ENCODE measurements around the gene RAB11FIP2.

RAB11FIP2 gene

DNA sequence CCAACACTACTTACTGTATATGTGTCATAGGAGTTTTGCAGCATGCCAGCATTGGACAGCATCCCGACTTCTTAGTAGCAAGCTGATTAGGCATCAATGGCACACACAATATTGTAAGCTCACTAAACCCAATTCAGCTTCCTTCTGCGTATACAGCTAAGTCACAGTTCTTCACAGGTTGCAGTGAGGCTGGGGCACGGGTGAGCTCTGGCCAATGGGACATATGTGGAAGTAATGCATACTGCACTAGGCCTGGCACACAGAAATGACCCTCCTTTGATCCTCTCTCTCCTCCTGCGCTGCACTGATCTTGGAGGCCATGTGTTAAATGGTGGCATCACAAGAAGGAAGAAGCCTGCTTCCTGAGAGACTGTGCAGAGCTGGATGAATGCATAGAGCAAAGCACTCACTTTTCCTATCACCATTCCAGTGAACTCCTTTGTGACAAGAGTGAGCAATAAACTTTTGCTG is 11.9 kb downstream of the RAB11FIP2 start:
- no peak for DNase-seq (ENCODE audit: low spot score)

DNA sequence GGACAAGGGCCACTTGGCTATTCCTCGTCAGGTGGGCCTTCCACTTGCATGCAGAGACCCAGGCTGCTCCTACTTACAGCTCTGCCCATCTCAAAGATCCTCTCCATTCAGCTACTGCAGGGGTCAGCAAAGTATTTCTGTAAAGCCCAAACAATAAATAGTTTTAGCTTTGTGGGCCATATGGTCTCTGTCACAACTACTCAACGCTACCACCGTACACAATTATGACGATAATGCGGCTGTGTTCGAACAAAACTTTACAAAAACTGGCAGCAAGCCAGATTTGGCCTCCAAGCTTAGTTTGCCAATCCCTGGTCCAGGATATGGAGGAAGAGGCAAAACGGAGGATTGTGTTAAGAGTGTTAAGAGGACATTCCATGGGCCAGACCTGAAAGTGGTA is 12.8 kb downstream of the RAB11FIP2 start:
- DNase-seq (ENCODE audit: low spot score), result no peak

DNA sequence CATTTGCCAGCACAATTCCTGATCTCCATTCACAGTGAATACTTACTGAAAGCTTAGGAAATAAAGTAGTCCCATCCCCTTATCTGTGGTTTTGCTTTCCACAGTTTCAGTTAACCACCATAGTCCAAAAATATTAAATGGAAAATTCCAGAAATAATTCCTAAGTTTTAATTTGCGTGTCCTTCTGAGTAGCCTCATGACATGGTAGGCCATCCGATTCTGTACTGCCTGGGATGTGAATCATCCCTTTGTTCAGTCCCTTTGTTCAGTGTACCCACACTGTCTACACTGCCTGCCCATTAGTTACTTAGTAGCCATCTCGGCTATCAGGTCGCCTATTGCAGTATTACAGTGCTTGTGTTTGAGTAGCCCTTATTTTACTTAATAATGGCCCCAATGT is 14.2 kb downstream of the RAB11FIP2 start:
- no peak for DNase-seq (ENCODE audit: low spot score)

DNA sequence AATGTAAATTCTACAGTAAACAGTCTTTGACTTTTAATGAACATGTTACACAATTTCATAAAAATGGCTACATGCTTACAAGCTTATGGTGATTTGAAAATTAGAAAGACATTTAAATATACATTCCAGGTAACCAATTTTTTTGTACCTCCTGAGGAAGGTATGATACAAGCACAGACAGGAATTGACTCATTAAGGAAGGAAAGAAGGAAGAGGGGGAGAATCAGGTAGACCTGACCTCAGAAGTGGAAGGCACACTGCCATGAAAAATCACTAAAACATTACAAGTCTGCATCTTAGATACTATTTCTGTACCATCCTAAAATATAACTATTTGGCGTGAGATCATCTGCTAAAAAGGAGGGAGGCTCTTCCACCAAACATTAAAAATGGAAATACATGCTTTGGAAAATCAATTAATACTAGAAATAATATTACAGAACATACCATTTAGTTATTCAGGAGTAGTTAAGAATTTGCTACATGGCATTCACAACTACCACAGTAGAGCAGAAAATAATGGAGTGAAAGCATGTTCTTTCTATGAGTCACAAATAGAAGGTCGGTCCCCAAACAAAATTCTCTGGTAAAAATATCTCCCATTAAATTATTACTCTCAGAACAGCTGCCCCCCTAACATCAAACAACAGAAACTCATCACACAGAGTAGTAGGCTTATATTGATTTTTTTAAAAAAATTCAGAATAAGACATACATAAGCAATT is 15.2 kb downstream of the RAB11FIP2 start:
- DNase-seq (ENCODE audit: low spot score), result no peak

- DNase-seq (ENCODE audit: low spot score), result no peak
Measured at GRCh38 chr10:118028619-118029018, 18.1 kb downstream of the RAB11FIP2 start.

DNA sequence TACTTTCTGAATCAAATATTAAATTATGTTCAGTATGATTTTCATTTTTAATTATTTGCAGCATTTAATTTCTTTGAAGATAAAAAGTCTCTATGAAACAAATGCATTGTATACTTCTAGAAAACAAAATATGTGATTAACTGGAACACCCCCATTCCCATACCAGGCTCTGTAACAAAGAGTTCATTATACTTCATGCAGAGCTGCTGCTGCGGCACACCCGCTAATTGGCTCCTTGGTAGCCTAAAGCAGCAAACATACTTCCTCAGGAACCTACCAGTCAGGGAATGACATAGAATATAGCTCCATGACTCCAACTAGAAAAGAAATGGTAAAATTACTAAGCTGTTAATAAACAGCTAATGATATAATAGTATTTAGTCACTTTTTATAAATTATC is 19.3 kb downstream of the RAB11FIP2 start:
- DNase-seq (ENCODE audit: low spot score), result peak; percentile 82

- DNase-seq (ENCODE audit: low spot score), result no peak
Measured at GRCh38 chr10:118026936-118027335, 19.8 kb downstream of the RAB11FIP2 start.

- no peak for DNase-seq (ENCODE audit: low spot score)
Measured at GRCh38 chr10:118020365-118020764, 26.4 kb downstream of the RAB11FIP2 start.

DNA sequence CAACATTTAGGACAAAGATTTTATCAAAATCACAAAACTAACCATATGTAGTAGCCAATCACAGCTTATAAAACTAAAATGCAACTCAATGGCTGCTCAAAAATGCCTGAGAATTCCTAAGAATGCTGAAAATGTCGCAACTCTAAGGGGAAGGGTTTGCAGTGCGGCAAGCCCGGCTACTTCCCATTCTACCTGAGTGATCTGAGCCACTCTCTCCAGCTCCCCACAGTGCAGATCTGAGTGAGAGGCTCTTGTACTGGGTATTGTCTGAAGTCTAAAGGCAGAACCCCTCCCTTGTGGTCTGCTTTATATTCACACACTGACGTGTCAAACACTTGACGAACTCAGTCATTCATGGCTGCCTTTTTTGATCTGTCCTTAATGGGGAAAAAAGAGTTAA is 28.9 kb downstream of the RAB11FIP2 start:
- DNase-seq (ENCODE audit: low spot score), result no peak

DNA sequence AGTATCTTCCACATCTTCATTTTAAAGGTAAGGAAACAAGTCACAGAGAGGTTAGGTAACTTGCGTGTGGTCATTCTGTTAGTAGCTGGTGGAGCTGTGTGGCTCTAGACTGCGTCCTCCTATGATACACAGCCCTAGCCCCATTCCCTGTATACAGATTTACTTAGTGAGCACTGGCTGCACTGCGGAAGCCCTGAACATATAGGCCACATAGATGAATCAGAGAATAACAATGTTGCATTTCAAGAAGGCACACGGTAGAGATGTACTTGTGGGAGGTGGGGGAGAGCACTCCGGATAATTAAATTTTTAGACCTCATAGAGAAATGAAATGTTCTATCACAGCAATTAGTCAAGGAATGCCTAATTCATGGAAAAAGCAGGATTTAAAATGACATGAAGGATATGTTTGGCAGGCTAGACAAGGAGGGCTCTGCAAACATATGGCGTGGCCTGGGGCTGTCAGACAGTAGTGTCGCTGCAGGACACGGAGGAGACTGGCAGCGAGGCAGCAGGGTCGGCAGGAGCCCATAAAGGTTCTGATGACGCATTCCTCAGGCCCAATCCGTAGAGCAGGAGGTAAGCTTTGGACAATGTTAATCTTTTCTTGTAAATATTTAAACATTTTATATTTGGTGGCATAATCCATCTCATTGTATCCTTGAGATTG is 29.5 kb downstream of the RAB11FIP2 start:
- no peak for DNase-seq (ENCODE audit: low spot score)

DNA sequence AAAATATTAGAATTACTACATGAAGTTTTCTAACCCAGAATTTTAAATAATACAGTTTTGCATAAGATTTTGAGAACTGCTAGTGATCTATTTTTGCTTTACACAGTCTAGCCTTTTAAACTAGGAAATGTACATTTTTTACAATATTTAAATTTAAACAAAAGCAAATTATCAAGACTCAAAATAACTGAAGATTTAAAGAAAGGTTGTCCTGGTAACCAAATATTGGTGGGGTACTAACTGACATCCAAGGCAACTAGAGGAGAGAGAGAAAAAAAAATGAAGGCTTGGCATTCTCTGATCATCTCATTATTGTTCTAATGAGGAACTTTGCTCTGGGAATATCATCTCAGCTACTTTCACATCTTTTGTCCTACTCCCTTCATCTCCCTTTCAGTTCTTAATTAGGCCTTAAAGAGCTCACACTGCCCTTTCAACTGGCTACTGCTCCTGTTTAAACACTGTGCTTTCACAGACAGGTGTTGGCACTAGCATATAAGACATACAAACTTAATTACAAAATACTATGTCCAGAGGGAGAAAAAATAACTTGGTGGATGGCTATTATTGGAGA is 33.7 kb downstream of the RAB11FIP2 start:
- DNase-seq (ENCODE audit: low spot score), result no peak

DNA sequence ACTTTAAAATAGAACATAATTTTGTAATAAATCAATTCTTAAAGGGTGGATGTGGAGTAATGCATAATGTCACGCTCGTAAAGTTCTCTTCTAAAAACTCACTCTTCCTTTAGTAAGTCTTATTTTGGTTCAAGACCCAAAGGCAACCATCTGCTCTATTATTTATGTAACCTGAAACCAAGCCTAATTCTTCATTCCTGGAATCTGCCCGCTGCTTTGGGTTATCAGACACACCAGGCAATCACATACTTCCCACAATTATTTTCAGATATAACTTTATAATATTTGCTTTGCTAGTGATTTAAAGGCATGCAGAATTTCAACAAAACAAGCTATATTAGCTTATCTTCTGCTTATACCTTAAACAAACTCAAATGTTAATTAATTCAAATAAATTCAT is 39.0 kb downstream of the RAB11FIP2 start:
- no peak for DNase-seq (ENCODE audit: low spot score)

DNA sequence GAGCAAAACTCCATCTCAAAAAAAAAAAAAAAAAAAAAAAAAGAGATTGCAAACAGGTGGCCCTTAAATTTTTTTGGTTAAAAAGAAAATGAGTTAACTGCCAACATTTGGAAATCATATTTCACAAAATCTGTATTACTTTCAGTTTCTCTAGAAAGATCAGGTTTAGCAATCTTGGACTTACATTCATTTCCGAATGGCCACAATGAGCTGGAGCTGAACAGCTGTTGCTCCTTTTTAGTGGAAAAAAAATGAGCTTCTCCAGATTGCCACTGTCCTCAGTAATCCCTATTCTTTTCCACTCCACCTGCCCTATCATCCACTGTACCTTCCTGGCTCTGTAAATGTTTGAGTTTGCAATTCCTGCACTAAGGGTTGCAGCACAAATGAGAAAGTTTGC is 43.6 kb downstream of the RAB11FIP2 start:
- DNase-seq (ENCODE audit: low spot score), result no peak

GRCh38 chr10:118002581-118002980 is 44.2 kb downstream of the RAB11FIP2 start:
- no peak for DNase-seq (ENCODE audit: low spot score)

GRCh38 chr10:117997673-117998072 is 49.1 kb downstream of the RAB11FIP2 start:
- DNase-seq (ENCODE audit: low spot score), result no peak

DNA sequence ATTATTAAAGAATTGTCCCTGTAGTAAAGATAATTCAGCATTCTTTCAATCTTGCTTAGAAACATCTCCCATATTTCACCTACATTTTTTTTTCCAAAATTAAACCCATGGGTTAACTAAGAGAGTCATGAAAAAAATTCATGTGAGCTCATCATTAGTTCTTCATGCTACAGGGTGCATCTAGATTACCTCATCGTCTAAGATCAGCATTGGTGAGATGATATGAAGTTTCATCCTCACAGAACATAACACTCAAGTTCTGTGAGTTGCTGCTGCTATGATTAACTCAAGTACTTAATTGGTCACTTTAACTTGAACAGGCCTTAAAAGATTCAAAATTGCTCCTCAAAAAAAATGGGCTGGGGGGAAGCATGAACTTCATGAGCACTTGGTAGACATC is 50.0 kb downstream of the RAB11FIP2 start:
- DNase-seq (ENCODE audit: low spot score), result no peak

GRCh38 chr10:117994771-117995170 is 52.0 kb downstream of the RAB11FIP2 start:
- DNase-seq (ENCODE audit: low spot score), result no peak

DNA sequence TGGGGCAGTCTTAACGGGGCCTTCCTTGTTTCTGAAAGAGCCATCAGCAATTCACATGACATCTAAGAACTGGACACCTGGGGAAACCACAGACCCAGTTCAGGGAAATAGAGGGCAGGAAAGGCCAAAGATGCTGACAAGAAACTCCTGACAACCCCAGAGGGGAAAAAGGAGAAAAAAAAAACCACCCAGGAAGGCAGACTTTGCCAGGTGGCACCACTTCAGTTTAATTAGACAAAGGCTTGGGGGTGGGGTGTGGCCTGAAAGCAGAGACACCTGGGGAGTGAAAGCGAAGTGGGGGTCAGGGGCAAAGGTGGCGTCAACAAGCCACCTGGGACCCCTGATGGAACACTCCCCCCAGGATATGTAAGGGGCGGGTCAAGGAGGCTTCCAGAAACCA is 53.6 kb downstream of the RAB11FIP2 start:
- no peak for DNase-seq (ENCODE audit: low spot score)

DNA sequence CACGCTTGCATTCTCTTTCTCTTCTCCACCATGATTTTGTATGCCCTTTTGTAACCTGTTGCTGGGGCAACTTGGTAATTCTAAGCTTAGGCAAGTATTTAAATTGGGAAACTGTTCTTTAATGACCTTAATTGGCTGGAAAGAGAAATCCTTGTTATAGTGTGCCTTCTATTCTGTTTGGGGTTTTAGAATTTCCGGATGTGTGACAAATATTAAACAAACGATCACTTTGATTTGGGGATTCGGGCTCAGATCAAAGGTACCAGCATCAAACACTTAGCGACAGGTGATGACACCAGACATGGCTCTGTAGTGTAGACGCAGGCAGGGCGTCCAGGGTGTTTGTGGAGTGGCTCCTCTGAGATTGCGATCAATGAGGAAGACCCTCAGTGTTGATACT is 55.0 kb downstream of the RAB11FIP2 start:
- no peak for DNase-seq (ENCODE audit: low spot score)

DNA sequence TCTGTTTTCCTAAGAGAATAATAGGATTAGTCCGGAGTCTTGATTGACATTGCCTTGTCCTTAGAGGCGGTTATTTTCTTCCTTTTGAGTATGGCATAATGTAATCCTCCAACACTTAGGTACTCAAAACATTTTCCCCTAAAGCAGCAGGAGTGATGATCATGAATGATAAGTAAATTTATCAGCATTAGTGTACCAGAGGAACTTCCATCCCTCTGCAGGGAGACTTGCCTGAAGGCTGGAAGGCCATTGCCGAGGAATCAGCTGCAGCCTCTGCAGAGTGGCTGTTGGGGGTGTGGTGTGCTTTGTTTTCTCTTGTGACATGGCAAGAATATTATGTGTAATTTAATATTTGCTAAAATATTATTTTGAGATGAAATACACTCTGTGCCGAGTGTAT is 56.8 kb downstream of the RAB11FIP2 start:
- no peak for DNase-seq (ENCODE audit: low spot score)

DNA sequence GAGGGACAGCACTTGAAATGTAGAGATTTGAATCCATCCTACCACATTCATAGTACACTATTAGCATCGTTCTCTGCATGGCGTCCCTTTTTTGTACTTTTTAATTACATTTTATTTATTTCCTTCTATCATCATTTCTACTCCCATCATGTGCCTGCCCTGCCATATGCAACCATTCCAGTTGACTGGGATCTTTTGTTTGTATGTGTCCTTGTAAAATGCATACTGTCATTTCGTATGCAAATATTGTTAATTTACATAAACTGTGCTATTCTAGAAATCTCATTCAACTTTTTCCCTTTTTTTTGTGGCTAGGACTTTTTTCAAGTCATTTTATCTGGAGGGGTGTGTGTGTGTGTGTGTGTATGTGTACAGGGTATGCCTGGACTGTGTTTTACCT is 57.9 kb downstream of the RAB11FIP2 start:
- DNase-seq (ENCODE audit: low spot score), result no peak

- DNase-seq (ENCODE audit: low spot score), result no peak
Measured at GRCh38 chr10:117987244-117987909, 59.4 kb downstream of the RAB11FIP2 start.

DNA sequence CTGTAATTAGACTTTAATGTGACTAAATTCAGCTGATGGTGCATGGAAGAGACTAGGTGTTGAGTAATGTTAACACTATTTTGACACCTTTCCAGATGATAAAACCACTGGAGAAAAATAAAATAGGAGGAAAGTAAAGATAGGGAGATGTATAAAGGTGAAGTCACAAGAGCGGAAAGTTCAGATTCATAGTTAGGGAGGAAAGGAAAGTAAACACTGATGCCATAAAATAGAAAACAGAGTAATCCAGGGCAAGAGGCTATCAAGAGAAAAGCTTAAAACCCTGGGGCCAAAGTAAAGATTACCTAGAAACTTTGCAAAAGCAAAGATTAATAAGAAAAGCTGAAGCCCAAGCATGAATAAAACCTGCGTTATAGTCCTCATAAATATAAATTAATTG is 62.8 kb downstream of the RAB11FIP2 start:
- DNase-seq (ENCODE audit: low spot score), result no peak

Data from COLO829 (cell line).